Measurements from ENCODE around the gene SLC9A9.

- no peak for TF ChIP-seq MEF2A (IDR thresholded peaks at IDR 0.05; ENCODE audit: insufficient read depth, low read depth, low read length)
- TF ChIP-seq RAD21 (IDR thresholded peaks at IDR 0.05; ENCODE audit: insufficient read depth, low read depth, low read length) = no peak
- TF ChIP-seq, protein P1, sequence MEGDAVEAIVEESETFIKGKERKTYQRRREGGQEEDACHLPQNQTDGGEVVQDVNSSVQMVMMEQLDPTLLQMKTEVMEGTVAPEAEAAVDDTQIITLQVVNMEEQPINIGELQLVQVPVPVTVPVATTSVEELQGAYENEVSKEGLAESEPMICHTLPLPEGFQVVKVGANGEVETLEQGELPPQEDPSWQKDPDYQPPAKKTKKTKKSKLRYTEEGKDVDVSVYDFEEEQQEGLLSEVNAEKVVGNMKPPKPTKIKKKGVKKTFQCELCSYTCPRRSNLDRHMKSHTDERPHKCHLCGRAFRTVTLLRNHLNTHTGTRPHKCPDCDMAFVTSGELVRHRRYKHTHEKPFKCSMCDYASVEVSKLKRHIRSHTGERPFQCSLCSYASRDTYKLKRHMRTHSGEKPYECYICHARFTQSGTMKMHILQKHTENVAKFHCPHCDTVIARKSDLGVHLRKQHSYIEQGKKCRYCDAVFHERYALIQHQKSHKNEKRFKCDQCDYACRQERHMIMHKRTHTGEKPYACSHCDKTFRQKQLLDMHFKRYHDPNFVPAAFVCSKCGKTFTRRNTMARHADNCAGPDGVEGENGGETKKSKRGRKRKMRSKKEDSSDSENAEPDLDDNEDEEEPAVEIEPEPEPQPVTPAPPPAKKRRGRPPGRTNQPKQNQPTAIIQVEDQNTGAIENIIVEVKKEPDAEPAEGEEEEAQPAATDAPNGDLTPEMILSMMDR (IDR thresholded peaks at IDR 0.05 in 2 of 3, conservative IDR thresholded peaks at IDR 0.05 in 1 of 3; ENCODE audit: control insufficient read depth in 2 of 3, extremely low read depth in 1 of 3, insufficient read depth in 1 of 3, low read depth in 3 of 3, low read length in 3 of 3) = no peak
- TF ChIP-seq TARDBP (IDR thresholded peaks at IDR 0.05; ENCODE audit: borderline replicate concordance) = no peak
- no peak for TF ChIP-seq POLR2A (IDR thresholded peaks at IDR 0.05; ENCODE audit: low read depth, low read length)
Observed at GRCh38 chr3:143839980-143840379, 8.3 kb downstream of the SLC9A9 start.
